IMR-90 (cell line): ENCODE data around the gene GRID2IP. TPM values are rescaled to one million over a fixed set of nuclear protein-coding genes. Genes with fewer than 3 reads are reported as not detected.

Experiments
- ATAC-seq: fragments of 200-7000 bp; cut with Tn5 transposase; 2 replicates; pipeline ENCODE4 v1.9.1; 2020; ENCODE audit warnings: low read depth, mild to moderate bottlenecking, moderate library complexity
- BruUV-seq: library from RNA; stranded (reverse); fragments of 400-500 nt; replicated peaks from 2 replicates; lab custom pipeline; 2021; lab: Mats Ljungman, UMichigan
- CTCF ChIA-PET: fragments of 300-600 bp; formaldehyde crosslinking; extraction: SDS; loops from one replicate; lab custom pipeline; 2021; ENCODE audit warnings: antibody characterized with exemption; lab: Yijun Ruan, JAX
- POLR2A ChIA-PET: fragments of 300-600 bp; sonication (Branson Sonifier 250); formaldehyde crosslinking; loops from one replicate; lab custom pipeline; 2022; ENCODE audit warnings: antibody characterized with exemption; ENCODE audit not compliant: unreplicated experiment; lab: Charles Lee
- DNase-seq: peaks from one replicate; pipeline ENCODE4 v3.0.0; 2013
- H2AFZ ChIP-seq: replicated peaks from 2 replicates; pipeline ENCODE3; 2013; ENCODE audit warnings: low read length, mild to moderate bottlenecking; ENCODE audit not compliant: poor library complexity
- H2AK5ac ChIP-seq: 2 replicates; pipeline ENCODE4 v1.6.1; 2013; ENCODE audit warnings: low read depth, low read length, inconsistent platforms
- H2AK9ac ChIP-seq: replicated peaks from 2 replicates; pipeline ENCODE3; 2013; ENCODE audit warnings: mild to moderate bottlenecking, low read depth, low read length, moderate library complexity; ENCODE audit not compliant: poor library complexity
- H2BK120ac ChIP-seq: 2 replicates; pipeline ENCODE4 v1.6.1; 2013; ENCODE audit warnings: low read depth, low read length, inconsistent platforms
- H2BK15ac ChIP-seq: 3 replicates; pipeline ENCODE4 v1.6.1; 2013; ENCODE audit warnings: low read depth, low read length, inconsistent platforms
- H2BK20ac ChIP-seq: 2 replicates; pipeline ENCODE4 v1.6.1; 2013; ENCODE audit warnings: low read depth, mild to moderate bottlenecking, inconsistent platforms, low read length, moderate library complexity
- H2BK5ac ChIP-seq: 2 replicates; pipeline ENCODE4 v1.6.1; 2013; ENCODE audit warnings: mild to moderate bottlenecking, low read depth, low read length, inconsistent platforms; ENCODE audit not compliant: poor library complexity, severe bottlenecking
- H3K14ac ChIP-seq: replicated peaks from 2 replicates; pipeline ENCODE4 v1.6.1; 2013; ENCODE audit warnings: low read depth, low read length, inconsistent platforms
- H3K18ac ChIP-seq: 2 replicates; pipeline ENCODE4 v1.6.1; 2013; ENCODE audit warnings: low read depth, low read length, control low read depth
- H3K23ac ChIP-seq: 2 replicates; pipeline ENCODE4 v1.6.1; 2013; ENCODE audit warnings: low read depth, low read length, inconsistent platforms
- H3K27ac ChIP-seq: 2 replicates; pipeline ENCODE4 v1.5.1; 2013; ENCODE audit warnings: mild to moderate bottlenecking, control low read depth, low read length; ENCODE audit not compliant: insufficient read depth
- H3K27me3 ChIP-seq: 2 replicates; pipeline ENCODE4 v1.6.1; 2013; ENCODE audit warnings: low read length; ENCODE audit not compliant: control insufficient read depth, insufficient read depth
- H3K36me3 ChIP-seq: 2 replicates; pipeline ENCODE4 v1.6.1; 2013; ENCODE audit warnings: low read length, mixed read lengths; ENCODE audit not compliant: control insufficient read depth, insufficient read depth
- H3K4ac ChIP-seq: 2 replicates; pipeline ENCODE4 v1.6.1; 2013; ENCODE audit warnings: low read depth, low read length, inconsistent platforms
- H3K4me1 ChIP-seq: 2 replicates; pipeline ENCODE4 v1.6.1; 2013; ENCODE audit warnings: low read length, mixed read lengths; ENCODE audit not compliant: control insufficient read depth, insufficient read depth
- H3K4me2 ChIP-seq: 2 replicates; pipeline ENCODE4 v1.6.1; 2013; ENCODE audit warnings: low read depth, mild to moderate bottlenecking, control low read depth, low read length, moderate library complexity
- H3K4me3 ChIP-seq: 2 replicates; pipeline ENCODE4 v1.5.1; 2013; ENCODE audit warnings: low read depth, mild to moderate bottlenecking, control low read depth, low read length, moderate library complexity; ENCODE audit not compliant: insufficient read depth
- H3K56ac ChIP-seq: 2 replicates; pipeline ENCODE4 v1.6.1; 2013; ENCODE audit warnings: low read length, inconsistent platforms; ENCODE audit not compliant: insufficient read depth; ENCODE audit errors: extremely low read depth
- H3K79me1 ChIP-seq, 2 experiments: 2 replicates each; pipeline ENCODE4 v1.6.1; 2013; ENCODE audit warnings: low read length in 2 of 2, inconsistent platforms in 1 of 2, low read depth in 1 of 2
- H3K9ac ChIP-seq: 2 replicates; pipeline ENCODE4 v1.6.1; 2013; ENCODE audit warnings: low read depth, low read length, control low read depth
- H3K9me1 ChIP-seq: 2 replicates; pipeline ENCODE4 v1.6.1; 2013; ENCODE audit warnings: low read length, inconsistent platforms; ENCODE audit not compliant: insufficient read depth
- H3K9me3 ChIP-seq: 2 replicates; pipeline ENCODE4 v1.6.1; 2013; ENCODE audit warnings: low read length; ENCODE audit not compliant: control insufficient read depth, insufficient read depth
- H4K20me1 ChIP-seq: 2 replicates; pipeline ENCODE4 v1.6.1; 2013; ENCODE audit warnings: low read length, inconsistent platforms; ENCODE audit not compliant: insufficient read depth
- H4K5ac ChIP-seq: 2 replicates; pipeline ENCODE4 v1.6.1; 2013; ENCODE audit warnings: mild to moderate bottlenecking, low read depth, low read length, control low read depth
- H4K8ac ChIP-seq, 2 experiments: 2 replicates each; pipeline ENCODE4 v1.6.1; 2013; ENCODE audit warnings: low read depth in 2 of 2, low read length in 2 of 2, control low read depth in 1 of 2, inconsistent platforms in 1 of 2
- H4K91ac ChIP-seq: 2 replicates; pipeline ENCODE4 v1.6.1; 2013; ENCODE audit warnings: low read depth, low read length, inconsistent platforms; ENCODE audit not compliant: insufficient read depth
- BHLHE40 ChIP-seq: fragments of 150-350 bp; IDR thresholded peaks from 2 replicates; pipeline ENCODE4 v1.6.1; 2016; ENCODE audit warnings: mild to moderate bottlenecking, low read depth, low read length
- CEBPB ChIP-seq: IDR thresholded peaks from 2 replicates; pipeline ENCODE4 v1.6.1; 2012; ENCODE audit warnings: low read depth, low read length, improper control_type of control experiment
- CHD1 ChIP-seq: IDR thresholded peaks from 2 replicates; pipeline ENCODE4 v1.6.1; 2012; ENCODE audit warnings: low read depth, low read length, improper control_type of control experiment
- FOS ChIP-seq: fragments of 150-350 bp; IDR thresholded peaks from 2 replicates; pipeline ENCODE4 v1.6.1; 2016; ENCODE audit warnings: low read depth, low read length
- MAFK ChIP-seq: IDR thresholded peaks from 2 replicates; pipeline ENCODE4 v1.6.1; 2012; ENCODE audit warnings: low read depth, low read length, improper control_type of control experiment
- MAZ ChIP-seq: IDR thresholded peaks from 2 replicates; pipeline ENCODE4 v1.6.1; 2012; ENCODE audit warnings: low read depth, mild to moderate bottlenecking, low read length, improper control_type of control experiment, moderate library complexity, borderline replicate concordance
- MXI1 ChIP-seq: IDR thresholded peaks from 2 replicates; pipeline ENCODE4 v1.6.1; 2012; ENCODE audit warnings: low read depth, mild to moderate bottlenecking, low read length, moderate library complexity, borderline replicate concordance
- NFE2L2 ChIP-seq: fragments of 150-350 bp; IDR thresholded peaks from 2 replicates; pipeline ENCODE4 v1.6.1; 2016; ENCODE audit warnings: low read depth, mild to moderate bottlenecking, low read length
- RAD21 ChIP-seq: IDR thresholded peaks from 2 replicates; pipeline ENCODE4 v1.6.1; 2012; ENCODE audit warnings: low read length, improper control_type of control experiment
- RFX5 ChIP-seq: IDR thresholded peaks from 2 replicates; pipeline ENCODE4 v1.8.0; 2012; ENCODE audit warnings: low read depth, mild to moderate bottlenecking, low read length, moderate library complexity
- SMC3 ChIP-seq: fragments of 150-350 bp; IDR thresholded peaks from 2 replicates; pipeline ENCODE4 v1.6.1; 2016; ENCODE audit warnings: low read depth, mild to moderate bottlenecking, antibody characterized with exemption, low read length, moderate library complexity
- WGBS, 2 experiments: methylation state at CpG; one replicate each; pipeline versions ENCODE4 v1.1.5 to v1.1.7; 2013; ENCODE audit warnings: missing lambda C conversion rate in 2 of 2; ENCODE audit not compliant: insufficient read length in 1 of 2; ENCODE audit errors: extremely low coverage in 2 of 2; 5-methylcytosine and 5-hydroxymethylcytosine counted together
- dilution Hi-C: fragments of 300-500 bp; cut with HindIII; formaldehyde crosslinking; loops from one replicate; pipeline ENCODE4 v1.14.3; 2018; ENCODE audit warnings: low sequenced_read_pairs; ENCODE audit not compliant: unreplicated experiment
- in situ Hi-C: fragments of 300-500 bp; cut with MboI; formaldehyde crosslinking; loops from 3 replicates; pipeline ENCODE4 v1.14.3; 2019; ENCODE audit warnings: low sequenced_read_pairs, inconsistent platforms, mixed read lengths
- intact Hi-C: fragments of 100-400 bp; cut with micrococcal nuclease; formaldehyde crosslinking; loops from 2 replicates; pipeline ENCODE4 v1.10.0; 2022
- polyA plus RNA-seq, 3 experiments: library from polyadenylated mRNA; depleted of rRNA; stranded (reverse); fragments of >200 nt; gene quantifications; 2 replicates each; pipeline ENCODE4 v1.2.3, GENCODE V29; 2012; ENCODE audit warnings: low replicate concordance in 1 of 3
- total RNA-seq: library from RNA; depleted of rRNA; stranded (reverse); fragments of >200 nt; gene quantifications from 2 replicates; pipeline ENCODE4 v1.2.3, GENCODE V29; 2012
- TF ChIP-seq, protein P1 (sequence below): fragments of 150-350 bp; IDR thresholded peaks from 2 replicates; pipeline ENCODE4 v1.6.1; 2017; ENCODE audit warnings: mild to moderate bottlenecking, antibody characterized with exemption, low read length, low read depth
- TF ChIP-seq, protein P2 (sequence below): fragments of 150-350 bp; IDR thresholded peaks from 2 replicates; pipeline ENCODE4 v1.6.1; 2016; ENCODE audit warnings: low read depth, mild to moderate bottlenecking, low read length, moderate library complexity, borderline replicate concordance
- TF ChIP-seq, protein P3 (sequence below): conservative IDR thresholded peaks from 2 replicates; pipeline ENCODE4 v1.5.1; 2012; ENCODE audit warnings: mild to moderate bottlenecking, low read depth, low read length, improper control_type of control experiment

Gene GRID2IP
- total and polyA plus RNA-seq, 2 of the 4 experiments (the other 2 are of a cell fraction), result not detected

DNA sequence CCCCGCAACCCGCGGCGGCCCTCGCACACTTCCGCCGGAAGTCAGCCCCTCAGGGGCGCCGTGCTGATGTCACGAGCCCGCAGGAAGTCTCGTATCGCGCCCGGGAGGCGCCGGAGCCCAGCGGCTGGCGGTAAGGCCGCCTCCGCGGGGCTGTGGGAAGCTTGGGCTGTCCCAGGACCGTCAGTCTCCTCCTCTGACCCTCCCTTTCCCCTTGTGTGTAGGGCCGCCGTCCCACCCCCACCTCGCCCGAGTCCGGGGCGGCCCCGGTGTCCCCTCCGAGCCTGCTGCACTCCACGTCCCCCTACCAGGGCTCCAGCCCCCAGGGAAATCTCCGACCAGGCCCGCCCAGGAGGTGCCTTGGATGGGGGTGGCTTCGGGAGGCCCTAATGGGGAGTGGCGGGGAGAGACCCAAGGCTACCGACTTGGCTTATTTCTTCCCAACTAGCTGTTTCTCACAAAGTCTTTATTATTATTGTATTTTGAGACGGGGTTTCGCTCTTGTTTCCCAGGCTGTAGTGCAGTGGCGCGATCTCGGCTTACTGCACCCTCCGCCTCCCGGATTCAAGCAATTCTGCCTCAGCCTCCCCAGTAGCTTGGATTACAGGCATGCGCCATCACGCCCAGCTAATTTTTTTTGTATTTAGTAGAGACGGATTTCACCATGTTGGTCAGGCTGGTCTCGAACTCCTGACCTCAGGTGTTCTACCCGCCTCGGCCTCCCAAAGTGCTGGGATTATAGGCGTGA lies 26.3 kb upstream of the GRID2IP start, which contains the start of gene ZDHHC4:
Gene ZDHHC4, plus strand, starts transcription at position 86 of the 745 bp plus-strand sequence. CDS start 3,108 bp downstream, outside the sequence.
- H2AK9ac ChIP-seq, result peak within 1 kb of the TSS; percentile 89
- H3K27ac ChIP-seq, result peak within 1 kb of the TSS; percentile 71
- peaks cover 4% of the 10 kb centered on the region for H3K9me1 ChIP-seq
- H4K20me1 ChIP-seq, result no peaks in the 10 kb centered on the region
- peak within 1 kb of the TSS; percentile 94 to 100 for H4K8ac ChIP-seq
- ChIA-PET POLR2A (no interaction called here), CTCF (interaction anchor here (0.6 to 1.9 kb wide), 2 partner anchors 12 to 68 kb away, joined by 3 to 10 read pairs; partner anchors contain the start of gene INTS15)
- peak within 1 kb of the TSS; percentile 70 for H4K91ac ChIP-seq
- H3K79me1 ChIP-seq, result peaks cover 0 to 19% of the 10 kb centered on the region in 2 experiments; a peak in 3 of 4 replicates
- peak within 1 kb of the TSS; percentile 50; the same call in 1 of the 2 replicates for H3K18ac ChIP-seq
- peak within 1 kb of the TSS; percentile 82 for H3K9ac ChIP-seq
- H2BK15ac ChIP-seq, result no peak within 1 kb of the TSS
- peak within 1 kb of the TSS; percentile 47 for H3K56ac ChIP-seq
- H3K23ac ChIP-seq, result peak within 1 kb of the TSS; percentile 17; the same call in 1 of the 2 replicates
- peak within 1 kb of the TSS; percentile 99 for H2AFZ ChIP-seq
- peaks cover 13% of the 10 kb centered on the region for H3K36me3 ChIP-seq
- peak within 1 kb of the TSS; percentile 72 for H3K4ac ChIP-seq
- H3K9me3 ChIP-seq, result no peaks in the 10 kb centered on the region
- H2BK120ac ChIP-seq, result no peak within 1 kb of the TSS
- peak within 1 kb of the TSS; percentile 70 for H3K4me3 ChIP-seq
- intact Hi-C loops (no loop called here), dilution Hi-C loops (no loop called here), in situ Hi-C loops (no loop called here)
- peak within 1 kb of the TSS; percentile 84; the same call in 1 of the 2 replicates for H3K14ac ChIP-seq
- BruUV-seq, result no TSS peak
- no peak within 1 kb of the TSS for H2BK20ac ChIP-seq
- peak; percentile 85 for DNase-seq
- peaks cover 6% of the 10 kb centered on the region for H3K4me1 ChIP-seq
- peak within 1 kb of the TSS; percentile 99 for H4K5ac ChIP-seq
- ATAC-seq, result peak; percentile 98
- peak within 1 kb of the TSS; percentile 98 for H2AK5ac ChIP-seq
- no peaks in the 10 kb centered on the region for H3K27me3 ChIP-seq
- H2BK5ac ChIP-seq, result peak within 1 kb of the TSS; percentile 62
- 9% methylated on average over 10 of the region's 51 CpGs; no CpG with 5 or more reads in 1 of the 2 experiments for whole genome bisulfite sequencing, 2 experiments
- peak within 1 kb of the TSS; percentile 98 for H3K4me2 ChIP-seq
- TF ChIP-seq, protein P1, sequence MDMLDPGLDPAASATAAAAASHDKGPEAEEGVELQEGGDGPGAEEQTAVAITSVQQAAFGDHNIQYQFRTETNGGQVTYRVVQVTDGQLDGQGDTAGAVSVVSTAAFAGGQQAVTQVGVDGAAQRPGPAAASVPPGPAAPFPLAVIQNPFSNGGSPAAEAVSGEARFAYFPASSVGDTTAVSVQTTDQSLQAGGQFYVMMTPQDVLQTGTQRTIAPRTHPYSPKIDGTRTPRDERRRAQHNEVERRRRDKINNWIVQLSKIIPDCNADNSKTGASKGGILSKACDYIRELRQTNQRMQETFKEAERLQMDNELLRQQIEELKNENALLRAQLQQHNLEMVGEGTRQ, result peak; percentile 66
- TF ChIP-seq CEBPB (no peak), RAD21 (no peak), CHD1 (no peak), MAZ (peak; percentile 70; the same call in 1 of the 2 replicates), BHLHE40 (peak; percentile 34; the same call in 1 of the 2 replicates), MAFK (no peak), FOS (no peak), NFE2L2 (no peak), RFX5 (no peak), MXI1 (no peak), SMC3 (no peak)
- TF ChIP-seq, protein P2, sequence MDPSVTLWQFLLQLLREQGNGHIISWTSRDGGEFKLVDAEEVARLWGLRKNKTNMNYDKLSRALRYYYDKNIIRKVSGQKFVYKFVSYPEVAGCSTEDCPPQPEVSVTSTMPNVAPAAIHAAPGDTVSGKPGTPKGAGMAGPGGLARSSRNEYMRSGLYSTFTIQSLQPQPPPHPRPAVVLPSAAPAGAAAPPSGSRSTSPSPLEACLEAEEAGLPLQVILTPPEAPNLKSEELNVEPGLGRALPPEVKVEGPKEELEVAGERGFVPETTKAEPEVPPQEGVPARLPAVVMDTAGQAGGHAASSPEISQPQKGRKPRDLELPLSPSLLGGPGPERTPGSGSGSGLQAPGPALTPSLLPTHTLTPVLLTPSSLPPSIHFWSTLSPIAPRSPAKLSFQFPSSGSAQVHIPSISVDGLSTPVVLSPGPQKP, result no peak
- TF ChIP-seq, protein P3, sequence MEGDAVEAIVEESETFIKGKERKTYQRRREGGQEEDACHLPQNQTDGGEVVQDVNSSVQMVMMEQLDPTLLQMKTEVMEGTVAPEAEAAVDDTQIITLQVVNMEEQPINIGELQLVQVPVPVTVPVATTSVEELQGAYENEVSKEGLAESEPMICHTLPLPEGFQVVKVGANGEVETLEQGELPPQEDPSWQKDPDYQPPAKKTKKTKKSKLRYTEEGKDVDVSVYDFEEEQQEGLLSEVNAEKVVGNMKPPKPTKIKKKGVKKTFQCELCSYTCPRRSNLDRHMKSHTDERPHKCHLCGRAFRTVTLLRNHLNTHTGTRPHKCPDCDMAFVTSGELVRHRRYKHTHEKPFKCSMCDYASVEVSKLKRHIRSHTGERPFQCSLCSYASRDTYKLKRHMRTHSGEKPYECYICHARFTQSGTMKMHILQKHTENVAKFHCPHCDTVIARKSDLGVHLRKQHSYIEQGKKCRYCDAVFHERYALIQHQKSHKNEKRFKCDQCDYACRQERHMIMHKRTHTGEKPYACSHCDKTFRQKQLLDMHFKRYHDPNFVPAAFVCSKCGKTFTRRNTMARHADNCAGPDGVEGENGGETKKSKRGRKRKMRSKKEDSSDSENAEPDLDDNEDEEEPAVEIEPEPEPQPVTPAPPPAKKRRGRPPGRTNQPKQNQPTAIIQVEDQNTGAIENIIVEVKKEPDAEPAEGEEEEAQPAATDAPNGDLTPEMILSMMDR, result no peak
